Panc1 (cell line): ENCODE measurements around the gene MT4. TPM values are rescaled to one million over a fixed set of nuclear protein-coding genes. Genes with fewer than 3 reads are reported as not detected.

Experiments
- ATAC-seq: fragments of 200-7000 bp; cut with Tn5 transposase; 2 replicates; pipeline ENCODE4 v1.9.1; 2020; ENCODE audit warnings: mild to moderate bottlenecking, moderate library complexity
- BruUV-seq: library from RNA; stranded (reverse); fragments of 400-500 nt; replicated peaks from 2 replicates; lab custom pipeline; 2021; lab: Mats Ljungman, UMichigan
- CTCF ChIA-PET: fragments of 300-600 bp; sonication (Branson Sonifier 250); formaldehyde crosslinking; loops from one replicate; lab custom pipeline; 2022; ENCODE audit warnings: antibody characterized with exemption; lab: Charles Lee
- POLR2A ChIA-PET: fragments of 300-600 bp; sonication (Branson Sonifier 250); formaldehyde crosslinking; loops from one replicate; lab custom pipeline; 2022; ENCODE audit warnings: antibody characterized with exemption; lab: Charles Lee
- DNase-seq: peaks from one replicate; pipeline ENCODE4 v3.0.0-alpha.2; 2010; ENCODE audit warnings: low read depth, low spot score
- H3K27ac ChIP-seq: 2 replicates; pipeline ENCODE4 v1.5.1; 2011; ENCODE audit warnings: mild to moderate bottlenecking, low read length, inconsistent platforms
- H3K27me3 ChIP-seq: fragments of 200-500 bp; sonication (Bioruptor generic); 2 replicates; pipeline ENCODE4 v1.6.0; 2014; ENCODE audit warnings: low read length, inconsistent platforms; ENCODE audit not compliant: control insufficient read depth, insufficient read depth
- H3K36me3 ChIP-seq: fragments of 200-500 bp; sonication (Bioruptor generic); 2 replicates; pipeline ENCODE4 v1.5.1; 2014; ENCODE audit warnings: inconsistent platforms, mild to moderate bottlenecking, low read length, moderate library complexity; ENCODE audit not compliant: control insufficient read depth, insufficient read depth
- H3K4me1 ChIP-seq: 2 replicates; pipeline ENCODE4 v1.5.1; 2011; ENCODE audit warnings: inconsistent platforms, mild to moderate bottlenecking, low read length, moderate library complexity; ENCODE audit not compliant: control insufficient read depth, insufficient read depth
- H3K4me3 ChIP-seq, 2 experiments: 2 replicates each; pipeline ENCODE4 v1.5.1; 2011 to 2012; ENCODE audit warnings: low read depth in 2 of 2, low read length in 2 of 2, mild to moderate bottlenecking in 2 of 2, inconsistent platforms in 1 of 2, moderate library complexity in 1 of 2
- H3K9me3 ChIP-seq: fragments of 200-500 bp; sonication (Bioruptor generic); 2 replicates; pipeline ENCODE4 v1.5.1; 2014; ENCODE audit warnings: low read depth, mild to moderate bottlenecking, inconsistent platforms, low read length, moderate library complexity; ENCODE audit not compliant: control insufficient read depth, insufficient read depth
- CTCF ChIP-seq: fragments of 450-650 bp; IDR thresholded peaks from 2 replicates; pipeline ENCODE4 v1.5.1; 2017; ENCODE audit warnings: mild to moderate bottlenecking
- POLR2AphosphoS5 ChIP-seq: IDR thresholded peaks from 2 replicates; pipeline ENCODE4 v1.6.1; 2012; ENCODE audit warnings: mild to moderate bottlenecking, low read depth, low read length, moderate library complexity
- REST ChIP-seq, 2 experiments: IDR thresholded peaks; 2 replicates each; pipeline ENCODE4 v1.6.1; 2011 to 2012; ENCODE audit warnings: low read depth in 2 of 2, control low read depth in 1 of 2, low read length in 1 of 2, mild to moderate bottlenecking in 1 of 2, moderate library complexity in 1 of 2; ENCODE audit not compliant: insufficient read depth in 1 of 2
- SIN3A ChIP-seq: IDR thresholded peaks from 2 replicates; pipeline ENCODE4 v1.6.1; 2012; ENCODE audit warnings: low read depth, mild to moderate bottlenecking, low read length, moderate library complexity, borderline replicate concordance; ENCODE audit not compliant: insufficient read depth
- TCF7L2 ChIP-seq: IDR thresholded peaks from 2 replicates; pipeline ENCODE4 v1.6.1; 2011; ENCODE audit warnings: mild to moderate bottlenecking, low read depth, low read length, inconsistent platforms
- in situ Hi-C: cut with HindIII; loops from 2 replicates; pipeline ENCODE4 v1.10.0; 2016; ENCODE audit warnings: low sequenced_read_pairs, low pct_unique_long_range_greater_than_20kb
- intact Hi-C: fragments of 100-400 bp; cut with micrococcal nuclease; formaldehyde crosslinking; loops from one replicate; pipeline ENCODE4 v1.10.0; 2022; ENCODE audit not compliant: unreplicated experiment
- total RNA-seq: library from RNA; stranded (reverse); gene quantifications from one replicate; pipeline ENCODE4 v1.2.1, GENCODE V29; 2021; ENCODE audit not compliant: unreplicated experiment

Gene MT4
- total RNA-seq, 1 experiment from 2014 or later: not detected

- DNase-seq: no peak
- BruUV-seq: no TSS peak
- ATAC-seq: no peak
- Histone ChIP-seq H3K36me3 (peaks cover 3% of the 10 kb centered on the region; the same call in 1 of the 2 replicates), H3K4me1 (peaks cover 44% of the 10 kb centered on the region), H3K27me3 (no peaks in the 10 kb centered on the region), H3K27ac (peak overlapping the region; percentile 95), H3K9me3 (no peaks in the 10 kb centered on the region), H3K4me3 (no peak overlapping the region; a peak in 1 of 4 replicates)
- intact Hi-C loops (loop anchor here (5.0 kb wide), 1 partner anchor 96 kb away; no protein-coding TSS in a partner anchor), in situ Hi-C loops (no loop called here)
- TF ChIP-seq SIN3A (no peak), CTCF (no peak), POLR2AphosphoS5 (no peak), TCF7L2 (no peak), REST (IDR thresholded peaks at IDR 0.05; ENCODE audit: insufficient read depth in 1 of 2, low read depth in 2 of 2, low read length in 1 of 2) (no peak)
- ChIA-PET POLR2A (interaction anchor here (1.5 kb wide), 1 partner anchor 12 kb away, joined by 3 read pairs; no protein-coding TSS in a partner anchor), CTCF (no interaction called here)
Measured at GRCh38 chr16:56606071-56606475, 41.2 kb downstream of the MT4 start.

GRCh38 chr16:56606476-56607108 is 41.7 kb downstream of the MT4 start:
- ChIA-PET CTCF (no interaction called here), POLR2A (interaction anchor here (0.6 to 1.5 kb wide), 3 partner anchors 11 to 122 kb away, joined by 3 to 4 read pairs (median 3); partner anchors contain the start of gene MT1E)
- intact Hi-C loops: loop anchor here (5.0 kb wide), 1 partner anchor 96 kb away; no protein-coding TSS in a partner anchor

More at GRCh38 chr16:56606476-56607108, 41.7 kb downstream of the MT4 start:
- H3K27ac ChIP-seq: peak overlapping the region; percentile 95
- no peak for DNase-seq
- TF ChIP-seq POLR2AphosphoS5 (no peak; the same call in 1 of the 2 replicates), TCF7L2 (peak; percentile 70; the same call in 1 of the 2 replicates)
- peak; percentile 3 for ATAC-seq
- no TSS peak for BruUV-seq
- H3K27me3 ChIP-seq: no peaks in the 10 kb centered on the region
- peaks cover 49% of the 10 kb centered on the region for H3K4me1 ChIP-seq
- in situ Hi-C loops: no loop called here
- peak overlapping the region in 1 of 2 experiments; percentile 26; a peak in 2 of 4 replicates for H3K4me3 ChIP-seq
- peaks cover 3% of the 10 kb centered on the region; the same call in 1 of the 2 replicates for H3K36me3 ChIP-seq
- no peaks in the 10 kb centered on the region for H3K9me3 ChIP-seq
